HCT116 (cell line): ENCODE data around the gene TNFSF13. TPM values are rescaled to one million over a fixed set of nuclear protein-coding genes. Genes with fewer than 3 reads are reported as not detected.
A peak's percentile ranks its signal among the peaks of the same experiment; 100 is the strongest.

Experiments
- ATAC-seq: fragments of 200-7000 bp; cut with Tn5 transposase; 2 replicates; pipeline ENCODE4 v1.9.1; 2020; ENCODE audit warnings: mild to moderate bottlenecking, moderate library complexity
- BruUV-seq: library from RNA; stranded (reverse); fragments of 400-500 nt; replicated peaks from 2 replicates; lab custom pipeline; 2021; lab: Mats Ljungman, UMichigan
- CTCF ChIA-PET: fragments of 300-600 bp; sonication (Branson Sonifier 250); formaldehyde crosslinking; loops from one replicate; lab custom pipeline; 2021; ENCODE audit warnings: antibody characterized with exemption; lab: Charles Lee
- POLR2A ChIA-PET: fragments of 300-600, 350-600 bp; sonication (Branson Sonifier 250); formaldehyde crosslinking; loops from one replicate; lab custom pipeline; 2021; ENCODE audit warnings: antibody characterized with exemption; lab: Charles Lee
- RAD21 ChIA-PET, 2 experiments: fragments of 300-600 bp; sonication (Branson Sonifier 250); formaldehyde crosslinking; loops; one replicate each; lab custom pipeline; 2023; ENCODE audit warnings: low total read pairs in 2 of 2; ENCODE audit not compliant: uncharacterized antibody in 2 of 2, unreplicated experiment in 2 of 2, low non-redundant PET in 1 of 2; lab: Charles Lee
- DNase-seq: peaks from one replicate; pipeline ENCODE4 v3.0.0-alpha.2; 2010; ENCODE audit warnings: low read depth, low spot score
- H2AFZ ChIP-seq: fragments of 200-600 bp; shearing (Covaris generic), sonication (generic); 2 replicates; pipeline ENCODE4 v1.6.1; 2017; ENCODE audit warnings: low read depth, mixed run types, mixed read lengths, antibody characterized with exemption, low read length; ENCODE audit not compliant: poor library complexity, severe bottlenecking
- H3K27ac ChIP-seq: 2 replicates; pipeline ENCODE4 v1.5.1; 2012; ENCODE audit warnings: low read depth, low read length
- H3K27me3 ChIP-seq: fragments of 200-600 bp; sonication (generic); 2 replicates; pipeline ENCODE4 v1.6.1; 2016; ENCODE audit warnings: mixed run types, low read length, mixed read lengths; ENCODE audit not compliant: insufficient read depth
- H3K36me3 ChIP-seq, 2 experiments: fragments of 200-500 bp in 1 of 2; fragments of 200-600 bp in 1 of 2; sonication (Bioruptor generic) in 1 of 2; sonication (generic) in 1 of 2; 2 replicates each; pipeline versions ENCODE4 v1.5.1 to v1.6.1; 2014 to 2016; ENCODE audit warnings: low read length in 2 of 2, inconsistent platforms in 1 of 2, mixed read lengths in 1 of 2, mixed run types in 1 of 2; ENCODE audit not compliant: insufficient read depth in 2 of 2, control insufficient read depth in 1 of 2
- H3K4me1 ChIP-seq, 2 experiments: fragments of 200-600 bp in 1 of 2; sonication (generic) in 1 of 2; 2 replicates each; pipeline versions ENCODE4 v1.5.1 to v1.6.1; 2012 to 2017; ENCODE audit warnings: low read length in 2 of 2, inconsistent platforms in 1 of 2, mild to moderate bottlenecking in 1 of 2, mixed read lengths in 1 of 2, mixed run types in 1 of 2, moderate library complexity in 1 of 2; ENCODE audit not compliant: insufficient read depth in 2 of 2, control insufficient read depth in 1 of 2
- H3K4me2 ChIP-seq: fragments of 200-600 bp; sonication (generic); 2 replicates; pipeline ENCODE4 v1.6.1; 2017; ENCODE audit warnings: mixed run types, low read length, mixed read lengths
- H3K4me3 ChIP-seq, 2 experiments: fragments of 200-600 bp in 1 of 2; sonication (generic) in 1 of 2; replicated peaks in 1 of 2; 2 replicates each; pipeline ENCODE4 v1.5.1; 2011 to 2016; ENCODE audit warnings: low read length in 2 of 2, control low read depth in 1 of 2, low read depth in 1 of 2, mild to moderate bottlenecking in 1 of 2, mixed read lengths in 1 of 2, mixed run types in 1 of 2
- H3K79me2 ChIP-seq: fragments of 200-600 bp; sonication (generic); 2 replicates; pipeline ENCODE4 v1.6.1; 2017; ENCODE audit warnings: mild to moderate bottlenecking, mixed run types, low read length, moderate library complexity, mixed read lengths; ENCODE audit not compliant: insufficient read depth
- H3K9ac ChIP-seq: fragments of 200-600 bp; sonication (generic); 2 replicates; pipeline ENCODE4 v1.6.1; 2016; ENCODE audit warnings: low read length, mixed read lengths
- H3K9me2 ChIP-seq: fragments of 200-600 bp; sonication (generic), shearing (Covaris generic); 2 replicates; pipeline ENCODE4 v1.6.1; 2017; ENCODE audit warnings: mixed run types, mild to moderate bottlenecking, moderate library complexity; ENCODE audit not compliant: insufficient read depth
- H3K9me3 ChIP-seq, 2 experiments: fragments of 200-500 bp in 1 of 2; fragments of 200-600 bp in 1 of 2; sonication (Bioruptor generic) in 1 of 2; sonication (generic) in 1 of 2; 2 replicates each; pipeline ENCODE4 v1.6.1; 2014 to 2017; ENCODE audit warnings: low read length in 2 of 2, mixed read lengths in 2 of 2, inconsistent platforms in 1 of 2, low read depth in 1 of 2, mild to moderate bottlenecking in 1 of 2, mixed run types in 1 of 2, moderate library complexity in 1 of 2; ENCODE audit not compliant: control insufficient read depth in 1 of 2, insufficient read depth in 1 of 2
- H4K20me1 ChIP-seq: fragments of 200-600 bp; sonication (generic), shearing (Covaris generic); 2 replicates; pipeline ENCODE4 v1.6.1; 2017; ENCODE audit warnings: mixed run types, mild to moderate bottlenecking, moderate library complexity; ENCODE audit not compliant: insufficient read depth
- EZH2 ChIP-seq: fragments of 200-600 bp; sonication (generic); IDR thresholded peaks from 2 replicates; pipeline ENCODE4 v1.6.1; 2017; ENCODE audit warnings: antibody characterized with exemption, mixed run types
- FOSL1 ChIP-seq: IDR thresholded peaks from 2 replicates; pipeline ENCODE4 v1.6.1; 2012; ENCODE audit warnings: low read depth
- JUND ChIP-seq: IDR thresholded peaks from 2 replicates; pipeline ENCODE4 v1.6.1; 2012
- SP1 ChIP-seq: IDR thresholded peaks from 2 replicates; pipeline ENCODE4 v1.6.1; 2012; ENCODE audit warnings: low read depth
- TCF7L2 ChIP-seq: IDR thresholded peaks from 2 replicates; pipeline ENCODE4 v1.7.0; 2011; ENCODE audit warnings: borderline replicate concordance, inconsistent platforms; ENCODE audit not compliant: insufficient read depth, insufficient read length; ENCODE audit errors: extremely low read depth
- YY1 ChIP-seq: IDR thresholded peaks from 2 replicates; pipeline ENCODE4 v1.6.1; 2011; ENCODE audit warnings: low read length, low read depth, moderate library complexity, mild to moderate bottlenecking; ENCODE audit not compliant: insufficient replicate concordance; ENCODE audit errors: extremely low read depth
- intact Hi-C: fragments of 100-400 bp; cut with micrococcal nuclease; formaldehyde crosslinking; loops from 2 replicates; pipeline ENCODE4 v1.10.0; 2022
- total RNA-seq: library from RNA; stranded (reverse); gene quantifications from one replicate; pipeline ENCODE4 v1.2.1, GENCODE V29; 2021; ENCODE audit not compliant: unreplicated experiment
- TF ChIP-seq, protein P1 (sequence below): IDR thresholded peaks from 2 replicates; pipeline ENCODE4 v1.6.1; 2012

TNFSF13 gene
- total RNA-seq, 1 experiment from 2014 or later: 0.71 TPM

DNA sequence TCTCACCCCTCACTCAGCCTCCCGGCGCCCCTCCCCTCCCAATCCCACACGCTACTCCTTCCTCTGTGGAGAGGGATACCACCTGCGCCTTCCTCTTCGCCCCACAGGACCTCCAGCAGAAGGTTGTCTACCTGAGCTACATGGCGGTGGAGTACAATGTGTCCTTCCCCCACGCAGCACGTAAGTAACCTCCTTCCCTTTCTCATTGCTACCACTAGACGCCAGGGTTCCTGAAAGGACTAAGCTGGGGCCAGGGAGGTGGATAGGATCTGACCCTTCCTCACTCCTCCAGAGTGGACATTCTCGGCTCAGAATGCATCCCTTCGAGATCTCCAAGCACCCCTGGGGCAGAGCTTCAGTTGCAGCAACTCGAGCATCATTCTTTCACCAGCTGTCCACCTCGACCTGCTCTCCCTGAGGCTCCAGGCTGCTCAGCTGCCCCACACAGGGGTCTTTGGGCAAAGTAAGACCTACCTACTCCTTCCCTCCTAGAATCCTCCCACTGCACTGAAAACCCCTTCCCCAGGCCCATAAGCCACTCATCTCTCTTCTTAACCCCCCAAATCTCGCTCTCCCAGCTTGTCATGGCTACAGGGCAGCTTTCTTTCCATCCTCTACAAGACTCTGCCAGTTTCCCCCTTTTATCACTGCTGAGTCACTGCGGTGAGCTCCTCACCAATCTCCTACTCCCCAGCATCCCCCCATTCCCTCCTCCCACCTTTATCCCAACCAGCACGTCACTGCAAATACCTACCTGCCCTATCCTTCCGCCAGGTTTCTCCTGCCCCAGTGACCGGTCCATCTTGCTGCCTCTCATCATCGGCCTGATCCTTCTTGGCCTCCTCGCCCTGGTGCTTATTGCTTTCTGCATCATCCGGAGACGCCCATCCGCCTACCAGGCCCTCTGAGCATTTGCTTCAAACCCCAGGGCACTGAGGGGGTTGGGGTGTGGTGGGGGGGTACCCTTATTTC, 22.3 kb downstream of the TNFSF13 start:
- peaks cover 14 to 72% of the 10 kb centered on the region in 2 experiments for H3K4me1 ChIP-seq
- DNase-seq (no peak), ATAC-seq (no peak)
- no peak overlapping the region for H3K9ac ChIP-seq
- POLR2A ChIA-PET: interaction anchor here (1.1 kb wide), 1 partner anchor 106 kb away, joined by 4 read pairs; the partner anchor contains the start of gene TP53
- no TSS peak for BruUV-seq
- H3K4me2 ChIP-seq: peak overlapping the region; percentile 58; the same call in 1 of the 2 replicates
- H3K9me2 ChIP-seq: no peaks in the 10 kb centered on the region
- no peak overlapping the region for H3K27ac ChIP-seq
- H2AFZ ChIP-seq: no peak overlapping the region
- peaks cover 66% of the 10 kb centered on the region for H3K79me2 ChIP-seq
- H4K20me1 ChIP-seq: peaks cover 14% of the 10 kb centered on the region; the same call in 1 of the 2 replicates
- no peaks in the 10 kb centered on the region for H3K9me3 ChIP-seq
- intact Hi-C loops: loop anchor here (5.0 kb wide), 1 partner anchor 256 kb away; no protein-coding TSS in a partner anchor
- CTCF ChIA-PET: interaction anchor here (0.7 kb wide), 1 partner anchor 32 kb away, joined by 3 read pairs; the partner anchor contains the start of gene TNFSF12
- H3K36me3 ChIP-seq: peaks cover 17 to 34% of the 10 kb centered on the region in 2 experiments
- no peak overlapping the region for H3K4me3 ChIP-seq
- H3K27me3 ChIP-seq: no peaks in the 10 kb centered on the region
- TF ChIP-seq YY1 (no peak), SP1 (no peak), TCF7L2 (no peak), EZH2 (no peak), FOSL1 (no peak), JUND (no peak)
- TF ChIP-seq, protein P1, sequence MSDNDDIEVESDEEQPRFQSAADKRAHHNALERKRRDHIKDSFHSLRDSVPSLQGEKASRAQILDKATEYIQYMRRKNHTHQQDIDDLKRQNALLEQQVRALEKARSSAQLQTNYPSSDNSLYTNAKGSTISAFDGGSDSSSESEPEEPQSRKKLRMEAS: no peak
- RAD21 ChIA-PET: no interaction called here
